Peyer's patch (tissue), 4 donors: ENCODE measurements around the gene ERC2.

Experiments used
- CTCF ChIP-seq, 6 experiments: fragments of 450-650 bp in 4 of 6; fragments of 200-600 bp in 2 of 6; sonication (generic) in 1 of 6; IDR thresholded peaks; one replicate each; pipeline ENCODE4 v1.5.1; 2017 to 2019; ENCODE audit warnings: antibody characterized with exemption in 6 of 6, mild to moderate bottlenecking in 3 of 6, moderate library complexity in 1 of 6
- POLR2A ChIP-seq, 2 donors: fragments of 450-650 bp; IDR thresholded peaks; one replicate each; pipeline ENCODE4 v1.5.1; 2017; ENCODE audit warnings: antibody characterized with exemption in 2 of 2, mild to moderate bottlenecking in 2 of 2, moderate library complexity in 2 of 2

- TF ChIP-seq CTCF (IDR thresholded peaks at IDR 0.05) (no peak), POLR2A (IDR thresholded peaks at IDR 0.05) (no peak)
These were observed 69.6 kb downstream of the ERC2 start for GRCh38 chr3:56398659-56399058.
